22Rv1 (cell line): Measurements from ENCODE around the gene EOLA2.

Experiments
- CTCF ChIP-seq: fragments of 450-650 bp; IDR thresholded peaks from 2 replicates; pipeline ENCODE4 v1.5.1; 2017; ENCODE audit warnings: mild to moderate bottlenecking
- ZFX ChIP-seq: fragments of 450-650 bp; IDR thresholded peaks from 2 replicates; pipeline ENCODE4 v1.6.1; 2017; ENCODE audit warnings: antibody characterized with exemption, borderline replicate concordance

GRCh38 chrX:149908308-149908707 is 30.0 kb downstream of the EOLA2 start:
- TF ChIP-seq CTCF, result no peak
- TF ChIP-seq ZFX, result no peak
